Left lung (tissue), 10 donors: Measurements from ENCODE around the gene CD55. TPM values are rescaled to one million over a fixed set of nuclear protein-coding genes. Genes with fewer than 3 reads are reported as not detected.

Experiments used
- ATAC-seq: fragments of 200-7000 bp; cut with Tn5 transposase; one replicate; pipeline ENCODE4 v1.9.1; 2020; ENCODE audit warnings: moderate library complexity
- DNase-seq, 4 donors: peaks; one replicate each; pipeline ENCODE4 v3.0.0-alpha.2; 2013 to 2020
- H3K27ac ChIP-seq, 2 donors: fragments of 200-600 bp; sonication (generic) in 1 of 2; one replicate each; pipeline versions ENCODE4 v1.5.0 to v1.8.0; 2020 to 2021
- H3K27me3 ChIP-seq, 2 donors: fragments of 200-600 bp; sonication (generic) in 1 of 2; one replicate each; pipeline versions ENCODE4 v1.5.0 to v1.8.0; 2020 to 2021
- H3K36me3 ChIP-seq, 2 donors: fragments of 200-600 bp; sonication (generic) in 1 of 2; one replicate each; pipeline versions ENCODE4 v1.5.0 to v1.8.0; 2020 to 2021
- H3K4me1 ChIP-seq, 2 donors: fragments of 200-600 bp; one replicate each; pipeline ENCODE4 v1.8.0; 2021
- H3K4me3 ChIP-seq, 2 donors: fragments of 200-600 bp; sonication (generic) in 1 of 2; one replicate each; pipeline versions ENCODE4 v1.5.0 to v1.8.0; 2020 to 2021; ENCODE audit warnings: mild to moderate bottlenecking in 1 of 2
- H3K9me3 ChIP-seq, 2 donors: fragments of 200-600 bp; sonication (generic) in 1 of 2; one replicate each; pipeline versions ENCODE4 v1.5.0 to v1.8.0; 2020 to 2021
- CTCF ChIP-seq, 2 donors: fragments of 200-600 bp; sonication (generic) in 1 of 2; IDR thresholded peaks; one replicate each; pipeline versions ENCODE4 v1.5.0 to v1.8.0; 2021; ENCODE audit warnings: antibody characterized with exemption in 2 of 2
- intact Hi-C, 2 donors: fragments of 100-400 bp; cut with DNase I; formaldehyde crosslinking; loops; one replicate each; pipeline versions ENCODE4 v1.11.2 to v1.14.2; 2022
- polyA plus RNA-seq, 6 donors: library from polyadenylated mRNA; unstranded; fragments of 120-200 nt; gene quantifications; one replicate each; pipeline ENCODE4 v1.2.1, GENCODE V29; 2013; ENCODE audit not compliant: insufficient read length in 6 of 6
- total RNA-seq, 2 donors: library from RNA; stranded (reverse); fragmentation: NEBNext Ultra II Directional; extraction: Animal tissue kit (Norgen Biotek cat#: 25700); gene quantifications; one replicate each; pipeline ENCODE4 v1.2.1, GENCODE V29; 2021
- donor health status: DM: no; HTN: yes; CAD: no.
- donor health status: DM: no; HTN: no; CAD: no.

Gene CD55
- total and polyA plus RNA-seq, 8 donors = 53.9 to 593 (median 72.2) TPM

- Histone ChIP-seq H3K4me3 (no peak overlapping the region), H3K36me3 (no peaks in the 10 kb centered on the region), H3K9me3 (no peaks in the 10 kb centered on the region), H3K27ac (no peak overlapping the region), H3K4me1 (no peaks in the 10 kb centered on the region), H3K27me3 (no peaks in the 10 kb centered on the region)
- TF ChIP-seq CTCF (IDR thresholded peaks at IDR 0.05) = no peak
- intact Hi-C loops = no loop called here
- no peak for ATAC-seq
- no peak for DNase-seq
Measured at GRCh38 chr1:207279652-207280051, 41.8 kb upstream of the CD55 start.

GRCh38 chr1:207280706-207281105, 40.8 kb upstream of the CD55 start:
- no peak for DNase-seq

GRCh38 chr1:207282058-207282457, 39.4 kb upstream of the CD55 start:
- no peak for TF ChIP-seq CTCF (IDR thresholded peaks at IDR 0.05)
- Histone ChIP-seq H3K36me3 (no peaks in the 10 kb centered on the region), H3K27ac (no peak overlapping the region), H3K9me3 (no peaks in the 10 kb centered on the region), H3K4me3 (no peak overlapping the region), H3K4me1 (no peaks in the 10 kb centered on the region), H3K27me3 (no peaks in the 10 kb centered on the region)
- intact Hi-C loops = no loop called here
- peak; percentile 42 for ATAC-seq
- DNase-seq = no peak

More at GRCh38 chr1:207280706-207281105, 40.8 kb upstream of the CD55 start:
- Histone ChIP-seq H3K4me1 (no peaks in the 10 kb centered on the region), H3K27ac (no peak overlapping the region), H3K27me3 (no peaks in the 10 kb centered on the region), H3K9me3 (no peaks in the 10 kb centered on the region), H3K36me3 (no peaks in the 10 kb centered on the region), H3K4me3 (no peak overlapping the region)
- ATAC-seq = no peak
- TF ChIP-seq CTCF (IDR thresholded peaks at IDR 0.05) = no peak
- intact Hi-C loops = no loop called here

- no peak for DNase-seq
- Histone ChIP-seq H3K9me3 (no peaks in the 10 kb centered on the region), H3K4me3 (no peak overlapping the region), H3K36me3 (no peaks in the 10 kb centered on the region), H3K4me1 (no peaks in the 10 kb centered on the region), H3K27ac (no peak overlapping the region), H3K27me3 (no peaks in the 10 kb centered on the region)
- TF ChIP-seq CTCF (IDR thresholded peaks at IDR 0.05) = no peak
- intact Hi-C loops = no loop called here
- peak; percentile 15 for ATAC-seq
Measured at GRCh38 chr1:207282496-207283380, 38.7 kb upstream of the CD55 start.

- no peak for DNase-seq
- Histone ChIP-seq H3K27me3 (no peaks in the 10 kb centered on the region), H3K9me3 (no peaks in the 10 kb centered on the region), H3K27ac (no peak overlapping the region), H3K36me3 (no peaks in the 10 kb centered on the region), H3K4me3 (no peak overlapping the region), H3K4me1 (no peaks in the 10 kb centered on the region)
- intact Hi-C loops = no loop called here
- no peak for ATAC-seq
- TF ChIP-seq CTCF (IDR thresholded peaks at IDR 0.05) = no peak
Measured at GRCh38 chr1:207283421-207283820, 38.1 kb upstream of the CD55 start.
